HepG2 (cell line): ENCODE measurements around the gene RPS6KA2. TPM values are rescaled to one million over a fixed set of nuclear protein-coding genes. Genes with fewer than 3 reads are reported as not detected.

Source experiments
- ATM ChIP-seq: fragments of 450-650 bp; IDR thresholded peaks from 2 replicates; pipeline ENCODE4 v1.7.1; 2017; ENCODE audit warnings: mild to moderate bottlenecking, borderline replicate concordance
- BCL6 ChIP-seq: IDR thresholded peaks from 2 replicates; pipeline ENCODE4 v1.6.1; 2016; ENCODE audit warnings: missing genetic modification reagents, missing compliant biosample characterization
- CSRNP1 ChIP-seq: sonication (generic); formaldehyde crosslinking; IDR thresholded peaks from 2 replicates; pipeline ENCODE4 v1.8.1; 2023; ENCODE audit warnings: mild to moderate bottlenecking, missing genetic modification reagents
- DMAP1 ChIP-seq: IDR thresholded peaks from 2 replicates; pipeline ENCODE4 v1.6.1; 2016
- FOXP1 ChIP-seq, 2 experiments: fragments of 450-650 bp in 1 of 2; IDR thresholded peaks; 2 replicates each; pipeline ENCODE4 v1.6.1; 2017 to 2018; ENCODE audit warnings: antibody characterized with exemption in 1 of 2
- GPN1 ChIP-seq: sonication (generic); formaldehyde crosslinking; IDR thresholded peaks from 2 replicates; pipeline ENCODE4 v1.5.1; 2020; ENCODE audit warnings: missing genetic modification reagents, borderline replicate concordance
- KDM2A ChIP-seq: sonication (generic); formaldehyde crosslinking; IDR thresholded peaks from 2 replicates; pipeline ENCODE4 v1.4.0; 2020; ENCODE audit warnings: low read depth, missing genetic modification reagents, borderline replicate concordance
- KDM4B ChIP-seq: sonication (generic); formaldehyde crosslinking; IDR thresholded peaks from 2 replicates; pipeline ENCODE4 v1.4.0; 2020; ENCODE audit warnings: missing genetic modification reagents
- MIER3 ChIP-seq: IDR thresholded peaks from 2 replicates; pipeline ENCODE4 v1.6.1; 2016; ENCODE audit warnings: missing compliant biosample characterization, borderline replicate concordance
- MTA1 ChIP-seq: sonication (generic); formaldehyde crosslinking; IDR thresholded peaks from 2 replicates; pipeline ENCODE4 v1.4.0; 2020; ENCODE audit warnings: missing genetic modification reagents, mild to moderate bottlenecking, borderline replicate concordance
- MTF2 ChIP-seq: sonication (generic); formaldehyde crosslinking; IDR thresholded peaks from 2 replicates; pipeline ENCODE4 v1.5.0; 2020; ENCODE audit warnings: missing genetic modification reagents, borderline replicate concordance
- NFKB2 ChIP-seq: sonication (generic); formaldehyde crosslinking; IDR thresholded peaks from 2 replicates; pipeline ENCODE4 v1.4.0; 2020; ENCODE audit warnings: missing genetic modification reagents, borderline replicate concordance
- NR2F1 ChIP-seq, 2 experiments: fragments of 450-650 bp in 1 of 2; formaldehyde crosslinking in 1 of 2; IDR thresholded peaks; 2 replicates each; pipeline versions ENCODE4 v1.5.0 to v1.6.1; 2016 to 2020; ENCODE audit warnings: mild to moderate bottlenecking in 1 of 2, missing compliant biosample characterization in 1 of 2, missing genetic modification reagents in 1 of 2, moderate library complexity in 1 of 2
- ONECUT2 ChIP-seq: sonication (generic); formaldehyde crosslinking; IDR thresholded peaks from 2 replicates; pipeline ENCODE4 v1.4.0; 2020; ENCODE audit warnings: missing genetic modification reagents
- SNRNP70 ChIP-seq: fragments of 200-400 bp; formaldehyde crosslinking; IDR thresholded peaks from 2 replicates; pipeline ENCODE4 v1.6.1; 2017; ENCODE audit warnings: mild to moderate bottlenecking, low read depth, low read length, moderate library complexity
- SRSF1 ChIP-seq: fragments of 200-400 bp; formaldehyde crosslinking; optimal IDR thresholded peaks from 2 replicates; pipeline ENCODE3; 2017; ENCODE audit warnings: mild to moderate bottlenecking, low read depth, low read length, moderate library complexity
- THAP11 ChIP-seq: IDR thresholded peaks from 2 replicates; pipeline ENCODE4 v1.6.1; 2016; ENCODE audit warnings: missing biosample characterization, missing genetic modification reagents
- ZFP36 ChIP-seq: fragments of 150-350 bp; IDR thresholded peaks from 2 replicates; pipeline ENCODE4 v1.6.1; 2018; ENCODE audit warnings: borderline replicate concordance, low read length, low read depth; ENCODE audit not compliant: partially characterized antibody
- ZKSCAN5 ChIP-seq: sonication (generic); formaldehyde crosslinking; IDR thresholded peaks from 2 replicates; pipeline ENCODE4 v1.5.1; 2020; ENCODE audit warnings: mild to moderate bottlenecking, missing genetic modification reagents
- ZNF274 ChIP-seq: sonication (generic); formaldehyde crosslinking; IDR thresholded peaks from 2 replicates; pipeline ENCODE4 v1.5.1; 2020; ENCODE audit warnings: mild to moderate bottlenecking, missing genetic modification reagents
- ZNF430 ChIP-seq: sonication (generic); formaldehyde crosslinking; IDR thresholded peaks from 2 replicates; pipeline ENCODE4 v1.9.0; 2021; ENCODE audit warnings: mild to moderate bottlenecking, missing genetic modification reagents
- ZNF510 ChIP-seq: sonication (generic); formaldehyde crosslinking; IDR thresholded peaks from 2 replicates; pipeline ENCODE4 v1.4.0; 2020; ENCODE audit warnings: low read depth, mild to moderate bottlenecking, missing genetic modification reagents
- ZNF556 ChIP-seq: sonication (generic); formaldehyde crosslinking; IDR thresholded peaks from 2 replicates; pipeline ENCODE4 v1.4.0; 2020; ENCODE audit warnings: mild to moderate bottlenecking, missing genetic modification reagents, borderline replicate concordance
- ZNF605 ChIP-seq: sonication (generic); formaldehyde crosslinking; IDR thresholded peaks from 2 replicates; pipeline ENCODE4 v1.8.0; 2022; ENCODE audit warnings: mild to moderate bottlenecking, missing genetic modification reagents
- ZNF710 ChIP-seq: sonication (generic); formaldehyde crosslinking; IDR thresholded peaks from 2 replicates; pipeline ENCODE4 v1.5.0; 2020; ENCODE audit warnings: mild to moderate bottlenecking, missing genetic modification reagents, borderline replicate concordance
- ZNF788 ChIP-seq: sonication (generic); formaldehyde crosslinking; IDR thresholded peaks from 2 replicates; pipeline ENCODE4 v1.5.0; 2020; ENCODE audit warnings: mild to moderate bottlenecking, missing genetic modification reagents, borderline replicate concordance
- polyA plus RNA-seq, 8 experiments: library from polyadenylated mRNA; depleted of rRNA in 3 of 8; stranded (reverse) in 7 of 8; unstranded in 1 of 8; fragments of >200 nt; fragmentation: Illumina TruSeq in 4 of 8; extraction: Trizol in 4 of 8; gene quantifications; 2 replicates each; pipeline versions ENCODE4 v1.2.1 to v1.2.3, GENCODE V29; 2011 to 2016; ENCODE audit warnings: low read depth in 4 of 8, missing spikeins in 1 of 8, mixed read lengths in 1 of 8; ENCODE audit not compliant: insufficient read depth in 1 of 8
- total RNA-seq, 5 experiments: library from RNA; depleted of rRNA; stranded (reverse); fragments of >200 nt; fragmentation: Illumina TruSeq; extraction: Trizol; gene quantifications; 2 replicates each; pipeline ENCODE4 v1.2.3, GENCODE V29; 2016; ENCODE audit warnings: low read depth in 1 of 5

The RPS6KA2 gene
- total and polyA plus RNA-seq, 2 of the 13 experiments (the other 11 are each of a cell fraction or from before 2014, with no cell fraction given): 0.22 to 0.38 TPM

GRCh38 chr6:166394036-166394892 is 232.8 kb downstream of the RPS6KA2 start (continued):
- TF ChIP-seq ONECUT2 (CRISPR knock-in tag) (0 out of 2 replicates have a peak, but pooled peaks have one; percentile 19), CSRNP1 (no peak), SNRNP70 (no peak), ZFP36 (no peak), ZNF605 (peak; percentile 83; the same call in 1 of the 2 replicates), ZNF788 (CRISPR knock-in tag) (peak; percentile 63; the same call in 1 of the 2 replicates), MTA1 (CRISPR knock-in tag) (no peak), ZNF274 (CRISPR knock-in tag) (no peak), ZKSCAN5 (no peak), ZNF710 (CRISPR knock-in tag) (peak; percentile 61; the same call in 1 of the 2 replicates), ZNF430 (CRISPR knock-in tag) (peak; percentile 73; the same call in 1 of the 2 replicates), MIER3 (CRISPR knock-in tag) (peak; percentile 90; the same call in 1 of the 2 replicates), DMAP1 (CRISPR knock-in tag) (peak; percentile 25; the same call in 1 of the 2 replicates), ZNF510 (CRISPR knock-in tag) (peak; percentile 71; the same call in 1 of the 2 replicates), THAP11 (CRISPR knock-in tag) (peak; percentile 58), NFKB2 (CRISPR knock-in tag) (0 out of 2 replicates have a peak, but pooled peaks have one; percentile 25), ZNF556 (CRISPR knock-in tag) (peak; percentile 73), MTF2 (no peak), KDM2A (CRISPR knock-in tag) (peak; percentile 54; the same call in 1 of the 2 replicates), GPN1 (CRISPR knock-in tag) (no peak), BCL6 (CRISPR knock-in tag) (peak; percentile 69), FOXP1 (IDR thresholded peaks at IDR 0.05) (no peak), FOXP1 (CRISPR knock-in tag; IDR thresholded peaks at IDR 0.05) (peak; percentile 58), NR2F1 (CRISPR knock-in tag; IDR thresholded peaks at IDR 0.05) (no peak), KDM4B (CRISPR knock-in tag) (0 out of 2 replicates have a peak, but pooled peaks have one; percentile 53), ATM (no peak), SRSF1 (no peak)
